GM15510 (cell line): ENCODE results near the gene EXOC3L1.

Experiments
- POLR2A ChIP-seq: IDR thresholded peaks from 3 replicates; pipeline ENCODE4 v1.6.1; 2011; ENCODE audit warnings: borderline replicate concordance; ENCODE audit not compliant: insufficient read length; ENCODE audit errors: extremely low read depth

Gene EXOC3L1

DNA sequence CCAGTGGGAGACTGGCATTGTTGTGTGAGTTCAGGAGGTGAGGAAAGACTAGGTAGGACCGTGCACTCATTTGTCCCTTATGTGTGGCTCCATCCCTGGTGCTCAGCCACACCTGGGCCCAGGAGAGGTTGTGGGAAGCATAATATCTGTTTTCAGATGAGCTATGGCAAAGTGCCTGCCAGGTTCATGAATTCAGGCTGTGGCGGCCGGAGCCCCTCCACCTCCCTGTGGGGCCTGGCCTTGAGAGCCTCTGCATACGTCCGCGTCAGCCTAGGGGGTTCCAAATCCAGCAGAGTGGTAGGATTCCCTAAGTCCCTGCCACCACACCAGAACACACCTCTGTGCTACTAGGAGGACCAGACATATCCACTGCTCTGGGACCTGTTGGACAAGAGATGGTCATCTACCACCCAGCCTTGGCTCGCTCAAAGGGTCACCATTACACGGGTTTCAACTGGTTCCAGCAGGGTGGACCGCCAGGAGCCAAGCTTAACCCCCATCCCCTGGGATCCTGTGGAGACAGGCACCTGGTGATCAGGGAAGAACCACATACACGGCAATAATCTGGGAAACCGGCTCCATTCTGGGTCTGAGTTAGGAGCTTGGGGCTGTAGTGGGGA lies 41.2 kb downstream of the EXOC3L1 start:
- TF ChIP-seq POLR2A = no peak

DNA sequence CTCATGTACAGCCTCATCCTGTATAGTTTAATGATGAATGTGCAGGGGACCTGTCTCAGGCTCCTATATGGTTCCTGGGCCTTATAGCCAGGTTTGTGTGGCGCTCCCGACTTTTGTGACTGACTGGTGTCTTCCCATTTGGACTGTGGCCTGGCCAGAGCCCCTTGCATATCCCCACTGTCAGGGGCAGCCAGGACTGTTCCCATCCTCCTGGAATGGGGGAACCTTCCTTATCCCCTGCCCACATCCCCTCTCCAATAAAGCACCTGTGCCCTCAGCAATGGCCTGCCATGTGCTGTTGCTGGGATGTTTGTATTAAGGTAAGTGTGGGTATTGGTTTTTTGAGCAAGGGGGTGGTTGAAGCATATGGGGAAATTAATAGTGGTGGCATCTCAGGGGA lies 41.7 kb downstream of the EXOC3L1 start:
- no peak for TF ChIP-seq POLR2A

DNA sequence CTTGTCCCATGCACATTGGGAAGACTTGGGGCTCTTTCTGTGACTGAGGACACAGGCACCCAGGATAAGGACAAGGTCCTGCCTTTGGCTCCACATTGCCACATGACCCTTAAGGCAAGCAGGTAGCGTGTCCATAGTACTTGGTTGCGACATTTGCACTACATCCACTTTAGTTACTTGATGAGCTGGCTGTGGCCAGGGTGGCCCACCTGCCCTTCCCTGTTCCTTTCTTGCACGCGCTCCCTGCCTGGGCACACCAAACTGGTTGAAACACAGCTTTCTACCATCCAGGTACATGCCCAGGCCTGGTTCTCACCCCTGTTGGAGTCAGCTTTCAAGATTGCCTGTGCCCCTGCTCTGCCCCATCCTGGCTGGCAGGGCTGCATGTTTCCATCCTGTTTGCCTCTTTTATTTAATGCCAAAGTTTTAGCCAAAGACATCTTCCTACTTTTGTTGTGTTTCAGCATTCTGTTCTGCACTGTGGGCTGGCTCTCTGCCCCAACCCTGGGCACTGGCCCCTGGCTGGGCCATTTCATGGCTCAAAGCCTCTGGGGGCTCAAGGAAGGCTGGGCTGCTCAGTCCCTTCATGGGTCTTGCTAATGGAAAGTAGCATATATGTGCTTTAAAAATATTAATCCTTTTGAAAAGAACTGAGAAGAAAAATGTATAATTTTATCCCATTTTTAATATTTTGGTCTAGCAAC lies 42.3 kb downstream of the EXOC3L1 start:
- TF ChIP-seq POLR2A = no peak

DNA sequence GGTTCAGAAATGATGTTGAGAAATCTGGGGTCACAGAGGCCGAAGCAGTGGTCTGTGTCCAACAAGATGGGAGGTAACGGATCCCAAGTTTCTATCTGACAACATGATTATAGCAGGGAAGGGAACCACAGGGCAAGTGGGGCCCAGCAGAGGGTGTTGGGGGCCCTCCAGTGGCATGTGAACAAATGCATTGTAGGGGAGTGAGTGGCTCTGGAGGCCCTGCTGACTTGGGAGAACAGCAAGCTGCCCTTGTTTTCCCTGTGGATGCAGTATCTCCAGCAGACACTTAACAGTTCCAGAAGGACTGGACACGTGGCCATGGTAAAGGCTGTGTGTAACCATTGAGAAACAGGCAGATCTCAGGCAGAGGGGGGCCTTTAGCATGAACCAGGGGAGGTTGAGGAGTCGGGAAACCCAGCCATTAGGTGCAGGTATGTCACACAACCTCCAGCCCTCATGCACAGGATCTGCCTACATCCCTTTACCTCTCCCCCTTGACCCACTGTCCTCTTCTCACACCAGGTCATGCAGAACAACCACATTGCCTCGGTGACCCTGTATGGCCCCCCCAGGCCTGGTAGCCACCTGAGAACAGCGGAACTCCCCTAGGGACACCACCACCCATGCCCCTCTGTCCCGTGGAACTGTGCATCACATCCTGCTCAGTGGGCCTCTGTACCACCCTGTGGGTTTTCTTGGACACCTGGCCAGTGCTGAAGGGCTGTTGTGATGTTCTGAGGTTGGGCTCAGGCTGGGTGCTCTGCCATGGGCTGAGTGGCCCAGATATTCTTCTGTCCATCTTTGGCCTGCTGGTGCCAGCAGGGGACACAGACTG lies 43.2 kb downstream of the EXOC3L1 start:
- TF ChIP-seq POLR2A = no peak

- TF ChIP-seq POLR2A = no peak
Measured at GRCh38 chr16:67145746-67146145, 44.2 kb downstream of the EXOC3L1 start.

GRCh38 chr16:67144943-67145342 lies 45.0 kb downstream of the EXOC3L1 start:
- no peak for TF ChIP-seq POLR2A

- no peak for TF ChIP-seq POLR2A
Measured at GRCh38 chr16:67142342-67142741, 47.6 kb downstream of the EXOC3L1 start.

DNA sequence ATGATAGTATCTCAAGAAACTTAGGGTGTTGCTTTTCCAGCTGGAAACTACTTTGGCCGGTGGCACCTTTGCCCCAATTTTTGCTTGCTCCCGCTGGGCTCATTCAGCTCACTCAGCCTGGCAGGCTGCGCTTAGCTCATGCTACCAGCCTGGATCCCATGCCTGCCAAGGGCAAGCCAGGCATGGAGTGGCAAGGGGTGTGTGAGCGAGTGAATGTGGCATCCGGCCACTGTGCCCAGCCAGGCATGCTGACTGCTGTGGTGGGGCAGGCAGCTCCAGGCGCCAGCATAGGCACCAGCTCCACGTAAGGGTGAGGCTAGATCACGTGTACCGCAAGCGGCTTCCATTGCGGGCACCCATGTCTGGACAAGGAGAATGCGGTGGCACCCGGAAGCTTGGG lies 48.5 kb downstream of the EXOC3L1 start:
- TF ChIP-seq POLR2A = no peak

DNA sequence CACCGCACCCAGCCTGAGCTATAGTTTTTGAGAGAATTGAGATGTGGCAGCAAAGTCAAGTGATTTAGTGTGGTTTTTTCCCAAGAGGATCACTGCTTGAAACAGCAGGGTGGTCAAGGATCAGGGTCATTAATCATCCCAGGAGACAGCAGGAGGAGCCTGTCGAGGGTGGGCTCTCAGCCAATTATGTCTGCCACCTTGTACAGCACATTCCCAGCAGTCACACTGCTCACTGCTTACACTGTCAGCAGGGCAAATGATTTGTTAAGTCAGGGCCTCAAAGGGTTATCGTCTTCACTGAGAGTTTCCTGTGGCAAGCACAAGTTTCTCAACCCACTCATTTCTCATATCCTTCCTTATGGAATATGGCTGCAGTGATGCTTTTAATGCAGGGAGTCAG lies 52.3 kb downstream of the EXOC3L1 start:
- TF ChIP-seq POLR2A = no peak
